Progenitor cell of endocrine pancreas (in vitro differentiated cells): Measurements from ENCODE around the gene AP3B2. TPM values are rescaled to one million over a fixed set of nuclear protein-coding genes. Genes with fewer than 3 reads are reported as not detected.

ENCODE experiments used
- DNase-seq: peaks from one replicate; pipeline ENCODE4 v3.0.0; 2021; ENCODE audit warnings: low spot score; ENCODE audit not compliant: unreplicated experiment
- H3K27ac Mint-ChIP-seq: 2 replicates; pipeline ENCODE4 v1.8.0; 2021; ENCODE audit warnings: mild to moderate bottlenecking, moderate library complexity, mixed read lengths
- H3K27me3 Mint-ChIP-seq: 2 replicates; pipeline ENCODE4 v1.8.0; 2021; ENCODE audit warnings: mixed read lengths
- H3K36me3 Mint-ChIP-seq: 2 replicates; pipeline ENCODE4 v1.8.0; 2022; ENCODE audit warnings: mixed read lengths; ENCODE audit not compliant: insufficient read depth
- H3K4me1 Mint-ChIP-seq: 2 replicates; pipeline ENCODE4 v1.8.0; 2021; ENCODE audit warnings: low read depth, mixed read lengths
- H3K4me3 Mint-ChIP-seq: 2 replicates; pipeline ENCODE4 v1.8.0; 2021; ENCODE audit warnings: low read depth, mild to moderate bottlenecking, moderate library complexity, mixed read lengths
- H3K9me3 Mint-ChIP-seq: 2 replicates; pipeline ENCODE4 v1.8.0; 2021; ENCODE audit warnings: low read depth, mixed read lengths
- total RNA-seq: library from RNA; stranded (reverse); gene quantifications from 2 replicates; pipeline ENCODE4 v1.2.1, GENCODE V29; 2021
- TF ChIP-seq, protein P1 (sequence below): fragments of 200-600 bp; sonication (generic); IDR thresholded peaks from one replicate; pipeline ENCODE4 v1.5.0; 2021; ENCODE audit warnings: antibody characterized with exemption, mild to moderate bottlenecking; ENCODE audit not compliant: unreplicated experiment

The AP3B2 gene
- total RNA-seq, 1 donor from 2014 or later, result 14.4 TPM

DNA sequence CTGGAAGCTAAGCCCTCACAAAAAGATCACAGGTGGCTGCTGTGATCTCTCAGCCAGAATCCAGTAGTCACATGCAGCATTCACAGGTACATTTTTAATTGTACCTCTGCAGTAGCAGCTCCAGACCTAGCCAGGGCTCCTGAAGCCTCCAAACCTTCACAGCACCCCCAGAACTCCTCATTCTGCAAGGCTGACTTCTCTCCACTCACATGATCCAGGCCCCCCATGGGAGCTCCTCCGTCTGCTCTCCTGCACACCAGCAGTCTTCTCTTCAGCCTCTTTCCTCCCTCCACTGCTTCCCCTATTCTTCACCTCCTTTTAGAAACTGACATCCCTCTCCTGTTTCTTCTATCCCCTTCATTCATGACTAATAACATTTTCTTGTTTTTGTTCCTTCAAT is 49.3 kb downstream of the AP3B2 start:
- Mint-ChIP-seq H3K27me3 (peaks cover 24% of the 10 kb centered on the region), H3K9me3 (no peaks in the 10 kb centered on the region), H3K4me1 (no peaks in the 10 kb centered on the region), H3K4me3 (no peak overlapping the region), H3K27ac (no peak overlapping the region), H3K36me3 (no peaks in the 10 kb centered on the region)
- TF ChIP-seq, protein P1, sequence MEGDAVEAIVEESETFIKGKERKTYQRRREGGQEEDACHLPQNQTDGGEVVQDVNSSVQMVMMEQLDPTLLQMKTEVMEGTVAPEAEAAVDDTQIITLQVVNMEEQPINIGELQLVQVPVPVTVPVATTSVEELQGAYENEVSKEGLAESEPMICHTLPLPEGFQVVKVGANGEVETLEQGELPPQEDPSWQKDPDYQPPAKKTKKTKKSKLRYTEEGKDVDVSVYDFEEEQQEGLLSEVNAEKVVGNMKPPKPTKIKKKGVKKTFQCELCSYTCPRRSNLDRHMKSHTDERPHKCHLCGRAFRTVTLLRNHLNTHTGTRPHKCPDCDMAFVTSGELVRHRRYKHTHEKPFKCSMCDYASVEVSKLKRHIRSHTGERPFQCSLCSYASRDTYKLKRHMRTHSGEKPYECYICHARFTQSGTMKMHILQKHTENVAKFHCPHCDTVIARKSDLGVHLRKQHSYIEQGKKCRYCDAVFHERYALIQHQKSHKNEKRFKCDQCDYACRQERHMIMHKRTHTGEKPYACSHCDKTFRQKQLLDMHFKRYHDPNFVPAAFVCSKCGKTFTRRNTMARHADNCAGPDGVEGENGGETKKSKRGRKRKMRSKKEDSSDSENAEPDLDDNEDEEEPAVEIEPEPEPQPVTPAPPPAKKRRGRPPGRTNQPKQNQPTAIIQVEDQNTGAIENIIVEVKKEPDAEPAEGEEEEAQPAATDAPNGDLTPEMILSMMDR, result no peak
- no peak for DNase-seq

- H3K27ac Mint-ChIP-seq, result no peak overlapping the region
- H3K9me3 Mint-ChIP-seq, result no peaks in the 10 kb centered on the region
- no peak overlapping the region for H3K4me3 Mint-ChIP-seq
- TF ChIP-seq, protein P1, result no peak
- H3K4me1 Mint-ChIP-seq, result no peaks in the 10 kb centered on the region
- peaks cover 49% of the 10 kb centered on the region for H3K27me3 Mint-ChIP-seq
- DNase-seq, result no peak
- no peaks in the 10 kb centered on the region for H3K36me3 Mint-ChIP-seq
Measured at GRCh38 chr15:82656641-82657266, 52.9 kb downstream of the AP3B2 start.

GRCh38 chr15:82655606-82656005 is 54.1 kb downstream of the AP3B2 start:
- Mint-ChIP-seq H3K36me3 (no peaks in the 10 kb centered on the region), H3K4me3 (no peak overlapping the region), H3K9me3 (no peaks in the 10 kb centered on the region), H3K4me1 (no peaks in the 10 kb centered on the region), H3K27me3 (peaks cover 52% of the 10 kb centered on the region), H3K27ac (no peak overlapping the region)
- TF ChIP-seq, protein P1, result no peak
- no peak for DNase-seq

GRCh38 chr15:82653483-82654168 is 56.0 kb downstream of the AP3B2 start:
- Mint-ChIP-seq H3K27ac (no peak overlapping the region), H3K36me3 (no peaks in the 10 kb centered on the region), H3K9me3 (no peaks in the 10 kb centered on the region), H3K27me3 (peaks cover 68% of the 10 kb centered on the region), H3K4me1 (no peaks in the 10 kb centered on the region), H3K4me3 (no peak overlapping the region)
- DNase-seq, result no peak
- TF ChIP-seq, protein P1, result no peak

DNA sequence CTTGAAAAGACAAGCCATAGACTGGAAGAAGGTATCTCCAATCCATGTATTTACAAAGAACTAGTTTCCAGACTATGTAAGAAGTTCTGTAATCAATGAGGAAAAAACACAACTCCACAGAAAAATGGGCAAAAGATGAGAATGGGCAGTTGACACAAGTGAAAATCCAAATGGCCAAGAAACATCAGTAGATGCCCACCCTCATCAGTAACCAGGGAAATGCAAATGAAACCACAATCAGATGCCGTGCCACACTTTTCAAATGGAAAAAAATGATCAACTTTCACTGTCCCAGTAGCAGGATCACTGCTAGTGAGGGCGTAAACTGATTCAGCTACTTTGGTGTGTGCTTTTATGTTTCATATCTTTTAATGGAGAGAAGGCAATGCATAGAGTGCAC is 58.0 kb downstream of the AP3B2 start:
- TF ChIP-seq, protein P1, result no peak
- DNase-seq, result no peak
- Mint-ChIP-seq H3K9me3 (no peaks in the 10 kb centered on the region), H3K27me3 (peaks cover 67% of the 10 kb centered on the region), H3K4me1 (peaks cover 2% of the 10 kb centered on the region), H3K36me3 (no peaks in the 10 kb centered on the region), H3K4me3 (no peak overlapping the region), H3K27ac (no peak overlapping the region)
